ENCODE results near the gene SORCS2.

- TF ChIP-seq, protein P1, sequence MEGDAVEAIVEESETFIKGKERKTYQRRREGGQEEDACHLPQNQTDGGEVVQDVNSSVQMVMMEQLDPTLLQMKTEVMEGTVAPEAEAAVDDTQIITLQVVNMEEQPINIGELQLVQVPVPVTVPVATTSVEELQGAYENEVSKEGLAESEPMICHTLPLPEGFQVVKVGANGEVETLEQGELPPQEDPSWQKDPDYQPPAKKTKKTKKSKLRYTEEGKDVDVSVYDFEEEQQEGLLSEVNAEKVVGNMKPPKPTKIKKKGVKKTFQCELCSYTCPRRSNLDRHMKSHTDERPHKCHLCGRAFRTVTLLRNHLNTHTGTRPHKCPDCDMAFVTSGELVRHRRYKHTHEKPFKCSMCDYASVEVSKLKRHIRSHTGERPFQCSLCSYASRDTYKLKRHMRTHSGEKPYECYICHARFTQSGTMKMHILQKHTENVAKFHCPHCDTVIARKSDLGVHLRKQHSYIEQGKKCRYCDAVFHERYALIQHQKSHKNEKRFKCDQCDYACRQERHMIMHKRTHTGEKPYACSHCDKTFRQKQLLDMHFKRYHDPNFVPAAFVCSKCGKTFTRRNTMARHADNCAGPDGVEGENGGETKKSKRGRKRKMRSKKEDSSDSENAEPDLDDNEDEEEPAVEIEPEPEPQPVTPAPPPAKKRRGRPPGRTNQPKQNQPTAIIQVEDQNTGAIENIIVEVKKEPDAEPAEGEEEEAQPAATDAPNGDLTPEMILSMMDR (IDR thresholded peaks at IDR 0.05; ENCODE audit: poor library complexity, severe bottlenecking) = no peak
- no peak for TF ChIP-seq EZH2 (IDR thresholded peaks at IDR 0.05; ENCODE audit: borderline replicate concordance, insufficient read depth, low read length, poor library complexity, severe bottlenecking)
These were observed 9.3 kb downstream of the SORCS2 start for GRCh38 chr4:7201420-7202305.

Measured in neural cell (in vitro differentiated cells).